HG03521 (cell line): Measurements from ENCODE around the gene TSPAN18.

ENCODE experiments used
- ATAC-seq: cut with Tn5 transposase; IDR thresholded peaks from one replicate; pipeline ENCODE4 v1.9.1; 2021; ENCODE audit warnings: mild to moderate bottlenecking, moderate library complexity; ENCODE audit not compliant: unreplicated experiment

TSPAN18 gene, protein sequence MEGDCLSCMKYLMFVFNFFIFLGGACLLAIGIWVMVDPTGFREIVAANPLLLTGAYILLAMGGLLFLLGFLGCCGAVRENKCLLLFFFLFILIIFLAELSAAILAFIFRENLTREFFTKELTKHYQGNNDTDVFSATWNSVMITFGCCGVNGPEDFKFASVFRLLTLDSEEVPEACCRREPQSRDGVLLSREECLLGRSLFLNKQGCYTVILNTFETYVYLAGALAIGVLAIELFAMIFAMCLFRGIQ

DNA sequence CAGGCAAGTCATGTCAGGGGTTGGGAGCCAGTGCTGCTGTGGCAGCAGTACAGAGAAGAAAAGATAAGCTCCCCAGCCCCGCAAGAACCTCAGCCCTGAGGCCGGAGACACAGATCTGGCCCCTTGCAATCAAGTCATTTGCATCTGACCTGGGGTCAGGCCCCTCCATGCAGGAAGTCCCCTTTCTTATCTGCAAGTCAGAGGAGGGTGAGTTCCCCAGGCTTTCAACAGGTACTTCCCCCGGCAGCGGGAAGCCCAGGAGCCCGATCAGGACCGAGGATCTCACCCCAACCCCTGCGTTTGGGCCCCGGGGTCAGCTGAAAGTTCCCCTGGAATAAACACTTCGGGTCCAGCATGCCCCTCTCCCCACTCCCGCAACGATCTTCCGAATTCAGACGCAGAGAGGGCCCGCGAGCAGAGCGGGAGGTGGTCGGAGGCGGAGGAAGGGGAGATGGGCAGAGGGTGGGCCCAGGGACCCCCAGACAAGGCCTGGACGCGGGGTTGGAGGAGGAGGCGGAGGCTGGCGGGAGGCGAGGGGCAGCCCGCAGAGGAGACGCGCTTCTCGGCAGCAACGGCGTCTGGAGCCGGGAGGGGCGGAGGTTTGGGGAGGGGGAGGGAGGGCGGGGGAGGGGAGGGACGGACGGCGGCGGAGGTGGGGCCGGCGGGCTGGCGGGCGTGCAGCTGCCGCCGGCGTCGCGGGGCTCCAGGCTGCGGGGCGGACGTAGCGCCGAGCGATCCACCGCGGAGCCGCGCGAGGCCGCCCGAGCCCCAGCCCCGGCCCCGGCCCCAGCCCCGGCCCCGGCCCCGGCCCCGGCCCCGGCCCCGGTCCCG, at the start of gene TSPAN18:
TSS of gene TSPAN18 (plus strand) at position 680 of the 831 bp plus-strand sequence. CDS start 179,455 bp downstream, outside the sequence.
- peak; percentile 53 for ATAC-seq

DNA sequence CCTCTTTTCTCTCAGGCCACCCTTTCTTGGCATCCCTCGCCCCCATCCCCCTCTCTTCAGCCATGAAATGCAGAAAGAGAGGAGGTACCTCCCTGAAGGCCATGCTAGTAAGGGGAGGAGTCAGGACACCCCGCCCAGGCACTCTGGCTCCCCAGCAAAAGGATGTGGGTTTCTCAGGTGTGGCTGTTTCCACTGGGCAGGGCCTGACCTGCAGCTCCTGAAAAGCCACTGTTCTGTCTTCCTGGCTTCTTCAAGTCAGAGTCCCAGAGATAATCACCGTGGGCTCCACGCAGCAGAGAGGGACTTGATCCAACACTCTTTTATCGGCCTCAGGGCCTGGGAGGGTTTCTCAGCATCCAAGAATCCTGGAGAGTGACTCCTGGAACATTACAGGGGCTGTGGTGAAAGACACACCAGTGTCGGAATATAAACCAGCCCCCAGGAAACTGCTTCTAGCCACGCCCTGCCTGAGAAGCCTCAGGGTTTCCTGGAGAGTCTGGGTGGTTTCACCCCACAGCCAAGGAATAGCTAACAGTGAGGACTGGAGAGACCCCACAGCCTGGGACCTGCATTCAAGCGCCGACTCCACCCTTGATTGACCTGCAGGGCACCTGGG, 45.7 kb upstream of the TSPAN18 start:
- no peak for ATAC-seq

DNA sequence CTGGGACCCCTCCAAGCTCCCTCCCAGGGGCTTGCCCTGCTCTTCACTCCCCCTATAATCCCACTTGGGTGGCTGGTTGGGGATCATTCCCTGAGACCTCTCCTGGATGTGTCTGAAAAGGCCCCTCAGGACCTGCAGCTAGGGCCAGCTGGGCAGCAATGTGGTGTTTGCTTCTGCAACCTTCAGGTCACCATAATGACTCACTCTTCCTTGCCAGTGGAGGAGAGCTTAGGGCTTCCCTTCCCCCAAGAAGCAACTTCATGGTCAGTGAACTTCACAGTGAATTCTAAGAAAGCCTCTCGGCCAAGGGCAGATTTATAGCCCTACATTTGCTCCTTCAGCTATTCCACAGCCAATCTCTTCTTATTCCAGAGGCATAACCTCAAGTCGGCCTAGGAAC, 45.1 kb upstream of the TSPAN18 start:
- ATAC-seq: no peak

DNA sequence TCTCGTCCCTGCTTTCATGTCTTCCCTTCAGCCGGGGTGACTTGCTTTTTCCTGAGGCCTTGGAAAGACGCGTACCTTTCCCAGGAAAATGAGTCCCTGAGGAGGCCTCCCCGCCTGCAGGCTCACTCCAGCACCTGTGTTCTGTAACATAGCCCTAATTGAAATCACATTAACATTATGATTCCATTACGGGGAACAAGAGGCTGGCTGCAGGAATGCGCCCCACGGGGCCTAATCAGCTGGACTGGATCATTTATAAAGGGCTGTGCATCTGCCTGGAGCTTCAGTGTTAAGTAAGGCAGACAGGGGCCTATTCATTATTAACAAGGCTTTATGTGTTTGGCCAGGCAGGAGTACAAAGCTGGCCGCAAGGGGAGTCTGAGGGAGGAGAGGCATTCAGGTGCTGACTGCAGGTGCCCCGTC, 41.9 kb upstream of the TSPAN18 start:
- ATAC-seq: no peak

DNA sequence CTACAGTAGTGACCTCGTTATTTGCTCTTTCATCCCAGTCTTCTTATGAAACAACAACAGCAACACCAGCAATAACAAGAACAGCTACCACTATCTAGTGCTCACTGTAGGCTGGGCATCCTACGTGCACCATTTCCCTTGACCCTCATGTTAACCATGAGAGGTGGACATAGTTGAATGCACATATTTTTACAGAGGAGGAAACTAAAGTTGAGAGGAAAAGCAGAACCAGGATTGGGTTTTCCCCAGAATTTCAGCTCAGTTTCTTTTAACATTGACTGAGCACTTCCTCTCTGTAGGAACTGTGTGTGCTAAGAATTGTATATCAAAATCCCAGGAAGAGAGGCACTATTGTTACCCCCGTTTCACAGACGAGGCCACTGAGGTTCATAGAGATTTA, 39.4 kb upstream of the TSPAN18 start:
- no peak for ATAC-seq

DNA sequence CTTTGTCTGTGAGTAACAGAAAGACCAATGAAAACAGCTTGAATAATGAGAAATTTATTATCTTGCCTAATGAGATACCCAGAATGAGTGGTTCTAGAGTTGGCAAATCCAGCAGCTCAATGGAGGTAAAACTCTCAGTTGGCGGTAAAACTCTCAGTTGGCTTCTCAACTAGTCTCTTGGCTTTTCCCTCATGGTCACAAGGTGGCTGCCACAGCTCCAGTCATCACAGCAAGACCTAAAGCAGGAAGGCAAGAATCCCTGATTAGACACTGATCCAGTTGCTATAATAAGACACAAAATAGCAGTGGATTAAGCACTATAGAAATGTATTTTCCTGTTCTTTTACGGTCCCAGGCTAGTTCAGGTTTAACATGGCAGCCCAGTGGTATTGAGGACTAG, 37.5 kb upstream of the TSPAN18 start:
- no peak for ATAC-seq

DNA sequence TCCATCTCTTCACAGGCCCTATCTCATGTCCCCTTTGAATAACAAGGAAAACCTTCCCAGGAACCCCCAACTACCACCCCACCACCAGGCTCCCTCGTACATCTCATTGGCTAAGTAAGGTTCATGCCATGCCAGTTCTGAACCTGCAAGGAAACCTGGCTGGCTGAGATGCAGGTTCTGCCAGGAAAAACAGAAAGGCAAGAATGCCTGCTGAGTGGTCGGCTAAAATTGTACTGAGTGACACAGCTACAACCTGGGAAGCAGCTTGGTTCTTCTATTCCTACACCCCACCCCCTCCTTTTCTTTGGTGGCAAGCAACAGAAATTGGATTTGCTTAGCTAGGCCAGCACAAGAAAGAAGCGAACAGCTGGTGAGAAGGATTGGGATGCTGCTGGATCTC, 36.1 kb upstream of the TSPAN18 start:
- no peak for ATAC-seq

DNA sequence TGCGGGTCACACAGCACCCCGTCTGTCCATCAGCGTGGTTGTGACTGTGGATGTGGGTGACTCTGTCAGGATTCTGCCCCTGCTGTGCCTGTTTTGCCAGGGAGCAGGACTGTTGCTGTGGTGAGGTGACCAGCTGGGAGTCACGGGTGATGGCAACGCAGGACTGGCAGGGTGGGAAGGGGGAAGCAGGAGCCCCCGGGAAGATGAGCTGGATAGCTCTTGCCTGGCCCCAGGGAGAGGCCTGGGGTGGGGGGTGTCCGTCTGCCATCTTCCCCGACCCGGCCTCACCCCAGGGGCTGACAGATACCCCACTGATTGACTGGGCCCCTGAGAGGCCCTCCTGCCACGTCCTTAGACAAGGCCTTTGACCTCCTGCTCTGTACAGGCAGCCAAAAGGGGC, 34.3 kb upstream of the TSPAN18 start:
- ATAC-seq: no peak

DNA sequence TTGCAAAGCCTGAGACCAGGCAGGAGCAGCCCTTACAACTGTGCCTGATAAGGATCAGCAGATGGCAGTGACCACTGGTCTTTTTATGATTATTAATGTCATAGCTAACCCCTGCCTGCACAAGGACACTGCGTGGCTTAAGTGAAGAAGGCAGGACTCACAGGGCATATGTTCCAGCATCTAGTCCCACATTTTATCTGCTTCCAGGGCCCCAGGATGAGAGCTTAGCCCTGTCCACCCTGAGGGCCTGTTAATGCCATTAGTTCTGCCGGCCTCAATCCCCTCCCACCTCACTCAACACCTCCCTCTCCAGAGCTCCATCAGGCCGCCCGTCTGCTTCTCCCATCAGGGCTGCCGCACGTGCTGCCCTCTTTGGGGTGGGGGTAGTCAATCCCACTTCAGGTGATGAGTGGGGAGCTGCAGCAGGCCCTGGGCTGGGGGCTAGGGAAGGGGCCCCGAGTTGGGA, 33.1 kb upstream of the TSPAN18 start:
- ATAC-seq: no peak

DNA sequence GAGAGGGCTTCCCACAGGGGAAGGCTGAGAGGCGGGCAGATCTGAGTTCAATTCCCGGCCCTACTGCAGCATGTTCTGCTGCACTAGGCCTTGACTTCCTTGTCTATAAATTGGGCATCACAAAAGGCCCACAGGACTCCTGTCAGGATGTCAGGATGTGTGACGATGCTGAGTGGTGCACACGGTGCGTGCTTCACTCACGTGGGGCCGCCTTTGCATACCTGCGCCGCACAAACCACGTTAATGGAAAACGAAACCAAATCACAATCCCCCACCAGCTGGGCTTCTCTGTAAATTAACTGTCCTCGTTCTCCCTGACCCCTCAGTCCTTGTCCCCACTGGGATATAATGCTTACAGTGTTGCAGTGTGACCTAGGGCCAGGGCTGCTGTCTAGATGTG, 32.3 kb upstream of the TSPAN18 start:
- no peak for ATAC-seq

DNA sequence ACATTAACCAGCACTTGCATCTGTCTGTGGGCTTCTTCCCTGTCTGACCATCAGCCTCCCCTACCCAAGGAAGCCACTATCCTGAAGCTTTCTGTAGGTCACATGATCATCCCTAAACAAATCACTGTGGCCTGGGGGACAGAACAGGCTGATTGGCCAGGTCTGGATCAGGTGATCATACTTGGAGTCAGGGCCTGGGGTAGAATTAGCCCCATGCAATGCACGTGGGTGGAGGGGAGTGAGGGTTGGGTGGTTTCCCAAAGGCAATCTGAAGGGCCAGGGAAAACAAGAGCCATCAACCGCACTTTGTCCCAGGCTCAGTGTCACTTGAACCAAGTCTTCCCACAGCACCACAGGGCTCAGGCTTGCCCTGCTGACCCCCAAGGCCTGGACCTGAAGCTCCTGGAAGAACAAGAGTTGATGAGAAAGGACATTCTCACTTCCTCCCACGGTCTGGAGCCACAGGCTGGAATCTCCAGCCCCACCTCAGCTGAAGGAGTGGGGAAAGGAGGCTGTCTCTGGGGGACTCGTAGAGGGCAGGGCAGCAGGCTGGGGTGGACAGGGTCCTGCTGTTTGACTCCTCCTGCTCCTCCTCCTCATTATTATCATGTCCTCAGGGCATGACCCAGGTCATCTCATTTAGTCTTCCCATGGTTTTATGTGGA, 31.5 kb upstream of the TSPAN18 start:
- no peak for ATAC-seq

DNA sequence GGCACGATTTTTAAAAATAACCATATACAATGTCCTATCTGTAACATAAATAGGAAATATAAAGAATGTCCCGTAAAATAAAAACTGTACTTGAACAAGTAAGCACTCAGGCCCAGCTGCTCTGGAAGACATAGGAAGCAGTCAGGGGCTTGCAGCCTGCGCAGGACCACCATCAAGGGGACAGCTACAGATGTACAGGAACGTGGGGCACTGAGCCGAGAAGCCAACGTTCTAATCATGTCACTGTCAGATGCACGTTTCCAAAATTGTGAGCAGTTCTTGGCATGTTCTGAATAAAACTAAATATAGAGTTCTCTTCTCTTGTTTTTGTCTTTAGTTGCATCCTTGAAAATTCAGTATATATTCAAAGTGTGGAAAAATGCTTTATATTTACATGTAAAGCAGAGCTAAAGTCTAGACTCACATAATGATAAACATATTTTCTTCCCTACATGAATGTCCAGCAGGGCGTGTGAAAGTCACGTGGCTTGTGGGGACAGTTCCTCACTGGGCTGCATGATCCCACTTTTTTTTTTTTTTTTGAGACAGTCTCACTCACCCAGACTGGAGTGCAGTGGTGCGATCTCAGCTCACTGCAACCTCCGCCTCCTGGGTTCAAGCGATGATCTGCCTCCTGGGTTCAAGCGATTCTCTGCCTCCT, 28.4 kb upstream of the TSPAN18 start:
- no peak for ATAC-seq

DNA sequence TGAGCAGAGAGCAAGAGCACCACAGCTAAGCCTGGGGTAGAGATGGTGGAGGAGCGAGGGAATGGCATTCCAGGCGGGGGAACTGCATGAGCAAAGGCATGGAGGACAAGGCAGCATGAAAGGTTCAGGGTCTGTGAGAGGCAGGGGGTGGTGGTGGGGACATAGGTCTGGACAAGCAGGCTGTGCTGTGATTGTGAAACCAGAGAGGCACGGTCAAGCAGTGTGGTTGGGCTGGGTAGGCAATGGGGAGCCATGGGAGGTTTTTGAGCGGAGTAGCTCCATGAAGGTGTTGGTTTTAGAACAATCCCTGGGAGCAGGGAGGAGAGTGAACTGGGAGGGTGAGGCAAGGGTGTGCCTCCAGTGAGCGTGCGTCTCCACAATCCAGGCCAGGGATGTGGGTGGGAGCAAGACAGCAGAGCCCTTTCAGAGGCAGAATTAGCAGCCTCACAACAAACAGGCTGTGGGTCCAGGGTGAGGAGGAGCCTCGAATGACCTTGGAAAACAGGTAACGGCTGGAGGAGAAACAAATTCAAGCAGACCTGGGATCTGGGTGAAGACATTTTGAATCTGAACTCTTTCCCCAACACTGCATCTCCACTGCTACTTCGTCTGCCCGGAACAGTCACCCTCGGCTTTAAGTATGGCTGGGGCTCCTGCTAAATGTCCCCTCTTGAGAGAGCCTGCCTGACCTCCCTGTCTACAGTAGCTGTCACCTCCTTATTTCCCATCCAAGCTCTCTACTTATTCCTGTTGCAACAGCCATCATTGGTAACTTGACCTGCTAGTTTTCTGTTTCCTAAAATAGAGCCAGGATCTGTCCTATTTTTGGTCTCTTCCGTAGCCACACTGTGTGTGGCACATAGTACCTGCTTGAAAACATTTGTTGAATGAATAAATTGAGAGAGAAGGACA, 27.0 kb upstream of the TSPAN18 start:
- no peak for ATAC-seq

DNA sequence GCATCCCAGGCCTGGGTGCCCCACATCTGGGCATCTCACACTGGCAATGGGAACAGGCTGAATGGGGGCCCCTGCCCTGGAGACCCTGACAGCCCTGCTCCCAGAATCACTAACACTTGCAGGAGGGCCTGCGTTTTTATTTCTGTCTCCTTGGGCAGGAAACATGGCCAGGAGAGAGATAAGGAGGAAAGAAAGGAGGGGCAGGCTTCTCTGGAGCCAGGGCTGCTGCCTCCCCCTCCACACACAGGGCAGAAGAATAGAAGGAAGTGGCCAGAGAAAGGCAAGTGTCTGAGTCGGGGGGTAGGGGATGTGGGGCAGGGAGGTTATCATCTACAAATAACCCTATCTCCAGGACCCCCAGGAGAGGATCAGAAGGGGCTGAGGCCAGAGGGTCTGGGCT, 25.5 kb upstream of the TSPAN18 start:
- no peak for ATAC-seq

DNA sequence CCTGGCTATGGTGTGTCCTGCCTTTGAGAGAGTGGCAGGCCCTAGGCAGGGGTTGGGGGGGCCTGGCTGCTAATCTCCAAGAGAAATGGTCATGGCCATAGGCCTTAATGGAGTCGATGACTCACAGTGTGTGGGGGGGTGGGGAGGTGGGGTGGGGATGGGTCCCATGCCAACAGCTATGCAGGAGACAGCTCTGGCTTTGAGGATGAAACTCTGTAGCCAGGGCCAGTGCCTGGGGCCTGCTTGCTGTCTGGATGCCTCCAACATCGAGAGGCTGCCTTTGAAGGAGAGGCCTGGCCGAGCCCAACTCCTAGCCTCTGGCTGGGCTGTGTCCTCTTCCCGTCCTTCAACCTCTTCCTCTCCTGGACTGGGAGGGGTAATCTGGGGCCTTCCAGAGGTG, 23.9 kb upstream of the TSPAN18 start:
- no peak for ATAC-seq

DNA sequence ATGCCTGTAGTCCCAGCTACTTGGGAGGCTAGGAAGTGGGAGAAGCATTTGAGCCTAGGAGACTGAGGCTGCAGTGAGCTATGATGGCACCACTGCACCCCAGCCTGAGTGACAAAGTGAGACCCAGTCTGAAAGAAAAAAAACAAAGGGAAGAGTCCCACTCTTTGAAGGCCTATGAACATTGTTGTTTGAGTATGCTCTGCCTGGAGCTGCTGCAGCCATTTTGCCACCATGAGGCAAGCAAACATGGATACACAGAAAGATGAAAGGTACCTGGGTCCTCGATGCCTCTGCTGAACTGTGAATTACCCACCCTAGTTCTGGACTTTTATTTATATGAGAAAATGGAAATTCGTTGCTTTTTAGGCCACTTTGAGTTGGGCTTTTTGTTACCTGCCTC, 19.7 kb upstream of the TSPAN18 start:
- ATAC-seq: no peak

DNA sequence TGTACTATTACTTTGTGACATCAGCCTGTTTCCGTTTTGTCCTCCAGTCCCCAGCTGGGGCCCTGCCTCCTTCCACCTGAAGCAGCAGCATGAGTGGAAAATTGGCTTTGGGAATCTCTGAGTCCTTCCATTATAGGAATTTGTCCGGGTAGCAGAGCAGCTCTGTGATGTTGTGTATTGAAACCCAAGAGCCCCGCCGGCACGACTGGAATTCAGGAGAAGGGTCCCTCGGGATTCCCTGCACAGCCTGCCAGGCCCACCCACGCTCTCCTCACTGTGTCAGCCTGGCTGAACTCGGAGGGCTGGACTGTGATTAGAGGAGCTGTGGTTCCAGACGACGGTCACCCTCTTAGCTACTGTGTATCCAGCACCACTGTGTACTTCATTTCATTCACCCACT, 18.8 kb upstream of the TSPAN18 start:
- no peak for ATAC-seq

DNA sequence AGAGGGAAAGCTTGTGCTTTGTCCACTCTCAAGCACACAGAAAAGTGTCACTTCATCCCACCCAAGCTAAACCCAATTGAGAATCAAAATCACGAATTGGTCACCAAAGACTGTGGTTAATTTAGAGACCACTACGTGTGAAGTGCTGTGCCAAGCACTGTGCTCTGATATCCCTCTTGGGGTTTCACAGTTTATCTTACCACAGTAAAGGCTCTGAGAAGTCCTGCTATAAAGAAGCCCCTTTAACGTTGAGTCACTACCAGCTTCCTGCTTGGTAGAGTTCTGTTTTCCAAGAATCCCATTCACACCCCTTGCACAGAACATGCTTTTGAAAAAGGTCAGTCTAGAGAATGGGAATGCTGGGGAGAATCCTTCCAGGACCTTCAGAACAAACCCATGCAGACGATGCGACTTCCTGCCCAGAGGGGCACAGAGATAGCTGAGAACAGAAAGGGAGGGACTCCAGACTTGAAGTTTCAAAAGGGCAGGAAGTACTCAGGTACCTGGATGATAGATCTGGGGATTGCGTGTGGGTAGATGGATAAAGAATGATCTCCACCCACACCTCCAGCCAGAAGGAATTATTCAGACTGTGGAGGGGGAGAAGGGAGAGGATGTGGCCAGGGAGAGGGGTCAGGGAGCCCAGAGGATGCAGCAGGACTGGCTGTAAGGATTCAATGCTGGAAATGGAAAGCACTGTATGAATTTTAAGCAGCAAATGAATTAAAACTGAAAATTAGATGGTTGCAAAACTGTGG, 18.1 kb upstream of the TSPAN18 start:
- ATAC-seq: no peak

DNA sequence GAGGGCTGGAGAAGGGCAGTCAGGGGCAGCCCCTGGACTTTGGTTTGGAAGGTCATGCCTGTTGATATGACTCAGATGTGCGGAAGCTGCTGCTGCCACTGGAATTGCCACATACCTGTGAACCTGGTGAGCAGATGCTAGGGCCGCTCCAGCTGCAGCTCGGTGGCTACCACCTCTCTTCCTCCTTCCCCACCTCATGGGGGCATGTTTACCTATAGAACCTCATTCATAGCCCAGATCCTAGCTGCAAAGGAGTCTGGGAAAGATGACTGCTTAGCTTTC, 17.5 kb upstream of the TSPAN18 start:
- ATAC-seq: no peak
